Esophagus squamous epithelium (tissue), 5 donors: Measurements from ENCODE around the gene DNAJC4. TPM values are rescaled to one million over a fixed set of nuclear protein-coding genes. Genes with fewer than 3 reads are reported as not detected.

ENCODE experiments used
- DNase-seq: peaks from one replicate; lab custom pipeline; 2025; lab: John Stamatoyannopoulos, UW
- H3K27ac ChIP-seq, 4 donors: fragments of 200-600 bp; sonication (generic); one replicate each; pipeline ENCODE4 v1.5.1; 2016 to 2019; ENCODE audit warnings: mild to moderate bottlenecking in 1 of 4
- H3K27me3 ChIP-seq, 4 donors: fragments of 200-600 bp; sonication (generic); 1 replicate in 3 of 4; 2 replicates in 1 of 4; pipeline versions ENCODE4 v1.5.1 to v1.6.0; 2017 to 2021; ENCODE audit warnings: antibody characterized with exemption in 1 of 4
- H3K36me3 ChIP-seq, 3 donors: fragments of 200-600 bp; sonication (generic); one replicate each; pipeline ENCODE4 v1.5.1; 2016 to 2019
- H3K4me1 ChIP-seq, 3 donors: fragments of 200-600 bp; sonication (generic); one replicate each; pipeline ENCODE4 v1.5.1; 2017 to 2019
- H3K4me3 ChIP-seq, 4 donors: fragments of 200-600 bp; sonication (generic); 1 replicate in 3 of 4; 2 replicates in 1 of 4; pipeline ENCODE4 v1.5.1; 2016 to 2019; ENCODE audit warnings: mild to moderate bottlenecking in 2 of 4, moderate library complexity in 1 of 4
- H3K9me3 ChIP-seq, 3 donors: fragments of 200-600 bp; sonication (generic); one replicate each; pipeline ENCODE4 v1.5.1; 2016 to 2019
- CTCF ChIP-seq, 6 experiments: fragments of 450-650 bp in 4 of 6; fragments of 200-600 bp in 2 of 6; sonication (generic) in 2 of 6; IDR thresholded peaks; one replicate each; pipeline ENCODE4 v1.5.1; 2016 to 2019; ENCODE audit warnings: antibody characterized with exemption in 6 of 6, mild to moderate bottlenecking in 4 of 6, moderate library complexity in 4 of 6
- POLR2A ChIP-seq, 4 donors: fragments of 450-650 bp; IDR thresholded peaks; one replicate each; pipeline ENCODE4 v1.6.1; 2017; ENCODE audit warnings: antibody characterized with exemption in 4 of 4, mild to moderate bottlenecking in 4 of 4, moderate library complexity in 3 of 4
- WGBS, 2 donors: methylation state at CpG; one replicate each; pipeline ENCODE4 v1.1.5; 2018; 5-methylcytosine and 5-hydroxymethylcytosine counted together
- intact Hi-C: fragments of 100-400 bp; cut with DNase I; formaldehyde crosslinking; loops from one replicate; pipeline ENCODE4 v1.15.0; 2022
- total RNA-seq, 4 donors: library from RNA; depleted of rRNA; stranded (reverse); fragments of >200 nt; gene quantifications; one replicate each; pipeline ENCODE4 v1.1.0, GENCODE V29; 2016
- donor health status: DM: yes; HTN: yes; CAD: no.

Gene DNAJC4
- total RNA-seq, 4 donors from 2014 or later = 8.9 to 27.1 (median 16.8) TPM

- H3K27me3 ChIP-seq = no peaks in the 10 kb centered on the region
- H3K9me3 ChIP-seq = no peaks in the 10 kb centered on the region
- TF ChIP-seq CTCF (IDR thresholded peaks at IDR 0.05) = no peak
- no peak for TF ChIP-seq POLR2A (IDR thresholded peaks at IDR 0.05)
- peaks cover 31 to 63% (median 32%) of the 10 kb centered on the region in 3 donors for H3K4me1 ChIP-seq
- 0 to 2% methylated on average over 7 to 10 of the region's 34 CpGs for WGBS, 2 donors
- peaks cover 9 to 34% (median 12%) of the 10 kb centered on the region in 3 donors for H3K36me3 ChIP-seq
- intact Hi-C loops = no loop called here
- no peak for DNase-seq
- H3K4me3 ChIP-seq = peak overlapping the region; percentile 58 to 87 (median 76)
- peak overlapping the region; percentile 98 to 99 (median 98) for H3K27ac ChIP-seq
These were observed 38.7 kb downstream of the DNAJC4 start for GRCh38 chr11:64268893-64269539.

GRCh38 chr11:64269540-64270220 is 39.3 kb downstream of the DNAJC4 start:
- no peaks in the 10 kb centered on the region for H3K9me3 ChIP-seq
- peak overlapping the region; percentile 58 to 87 (median 76) for H3K4me3 ChIP-seq
- peak in 3 of 6 experiments; percentile 7 to 27 (median 10) for TF ChIP-seq CTCF (IDR thresholded peaks at IDR 0.05)
- peak in 3 of 4 donors; percentile 17 to 55 (median 29) for TF ChIP-seq POLR2A (IDR thresholded peaks at IDR 0.05)
- no peaks in the 10 kb centered on the region for H3K27me3 ChIP-seq
- WGBS, 2 donors = 0% methylated on average over 6 to 12 of the region's 58 CpGs
- peaks cover 4 to 30% (median 9%) of the 10 kb centered on the region in 3 donors for H3K36me3 ChIP-seq
- H3K27ac ChIP-seq = peak overlapping the region; percentile 98 to 99 (median 98)
- intact Hi-C loops = no loop called here
- peak; percentile 83 for DNase-seq
- H3K4me1 ChIP-seq = peaks cover 31 to 63% (median 32%) of the 10 kb centered on the region in 3 donors

- TF ChIP-seq CTCF (IDR thresholded peaks at IDR 0.05) (no peak), POLR2A (IDR thresholded peaks at IDR 0.05) (no peak)
- intact Hi-C loops = no loop called here
- Histone ChIP-seq H3K36me3 (peaks cover 0 to 52% (median 9%) of the 10 kb centered on the region in 3 donors), H3K9me3 (no peaks in the 10 kb centered on the region), H3K27ac (peak overlapping the region in 2 of 4 donors; percentile 66 to 81), H3K27me3 (no peaks in the 10 kb centered on the region), H3K4me1 (peaks cover 13 to 54% (median 17%) of the 10 kb centered on the region in 3 donors), H3K4me3 (no peak overlapping the region)
- no peak for DNase-seq
- WGBS, 2 donors = 90 to 93% methylated on average over 9 to 11 of the region's 15 CpGs
These were observed 44.9 kb downstream of the DNAJC4 start for GRCh38 chr11:64275031-64275800.

- Histone ChIP-seq H3K4me3 (no peak overlapping the region), H3K36me3 (peaks cover 0 to 57% (median 9%) of the 10 kb centered on the region in 3 donors), H3K27ac (peak overlapping the region in 2 of 4 donors; percentile 66 to 81), H3K27me3 (no peaks in the 10 kb centered on the region), H3K9me3 (no peaks in the 10 kb centered on the region), H3K4me1 (peaks cover 13 to 54% (median 17%) of the 10 kb centered on the region in 3 donors)
- intact Hi-C loops = no loop called here
- no peak for DNase-seq
- 100% methylated on average over 1 to 2 of the region's 2 CpGs for WGBS, 2 donors
- TF ChIP-seq CTCF (IDR thresholded peaks at IDR 0.05) = no peak
- TF ChIP-seq POLR2A (IDR thresholded peaks at IDR 0.05) = no peak
These were observed 45.5 kb downstream of the DNAJC4 start for GRCh38 chr11:64275841-64276240.
